ENCODE measurements around the gene RALGAPA2.

RALGAPA2 gene

DNA sequence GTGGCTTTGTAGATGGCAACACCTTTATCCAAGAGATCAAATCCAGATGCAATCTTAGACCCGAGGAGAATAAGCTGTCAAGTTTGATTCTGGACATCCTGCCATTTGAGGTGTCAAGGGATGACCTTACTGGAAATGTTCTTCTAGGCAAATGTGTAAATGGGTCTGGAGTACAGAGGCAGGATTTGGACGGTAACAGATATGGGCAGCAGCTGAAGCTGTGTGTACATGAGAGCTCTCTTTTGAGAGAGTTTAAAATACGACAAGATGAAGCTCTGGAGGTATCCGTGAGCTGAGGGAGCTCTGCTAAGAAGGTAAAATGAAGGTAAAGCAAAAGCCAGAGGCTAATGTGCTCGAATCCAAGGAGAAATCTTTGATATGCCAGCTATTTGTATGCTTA lies 56.6 kb downstream of the RALGAPA2 start:
- no peaks in the 10 kb centered on the region for H3K4me1 Mint-ChIP-seq
- H3K9me3 Mint-ChIP-seq: no peaks in the 10 kb centered on the region
- no peak overlapping the region for H3K27ac Mint-ChIP-seq
- H3K27me3 Mint-ChIP-seq: no peaks in the 10 kb centered on the region
- CTCF ChIA-PET: no interaction called here
- no peak overlapping the region for H3K4me3 Mint-ChIP-seq
- H3K36me3 Mint-ChIP-seq: peaks cover 8% of the 10 kb centered on the region
- no peak for DNase-seq

DNA sequence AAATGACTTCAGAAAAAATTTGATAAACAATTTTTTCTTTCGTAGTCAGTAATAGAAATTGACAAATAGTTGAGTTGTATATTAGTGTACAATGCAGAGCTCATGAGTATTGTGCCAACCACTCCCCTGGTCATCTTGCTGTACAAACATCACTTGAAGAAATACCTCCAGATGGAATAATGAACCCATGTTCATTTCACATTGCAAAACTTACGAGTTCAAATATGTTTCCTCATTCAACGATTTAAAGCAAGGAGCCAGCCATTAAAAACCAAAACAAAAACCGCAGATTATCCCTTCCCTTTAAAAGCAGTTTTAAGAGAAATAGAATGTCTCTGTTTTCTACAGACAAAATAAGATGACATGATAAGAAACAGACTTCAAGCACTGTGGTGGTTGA lies 62.5 kb downstream of the RALGAPA2 start:
- CTCF ChIA-PET: no interaction called here
- Mint-ChIP-seq H3K4me3 (no peak overlapping the region), H3K4me1 (no peaks in the 10 kb centered on the region), H3K27ac (no peak overlapping the region), H3K27me3 (no peaks in the 10 kb centered on the region), H3K9me3 (no peaks in the 10 kb centered on the region), H3K36me3 (peaks cover 5% of the 10 kb centered on the region)
- no peak for DNase-seq

DNA sequence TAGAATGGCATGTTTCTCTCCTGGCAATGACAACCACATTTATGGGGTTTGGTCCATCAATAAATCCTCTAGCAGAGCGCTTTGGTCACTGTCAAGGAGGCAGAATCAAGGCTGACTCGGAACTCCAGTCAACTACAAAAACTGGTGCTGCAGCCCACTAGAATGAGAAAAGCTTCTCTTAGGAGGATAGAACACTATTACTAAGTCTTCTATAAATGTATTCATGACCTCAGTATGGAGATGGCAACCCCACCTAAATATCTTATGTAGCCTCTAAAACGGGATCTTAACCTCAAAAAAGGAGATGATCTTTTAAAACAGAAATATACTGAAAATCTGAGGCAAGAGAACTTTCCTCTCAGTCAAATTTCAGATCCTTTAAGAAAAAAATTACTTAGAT lies 68.5 kb downstream of the RALGAPA2 start:
- peaks cover 12% of the 10 kb centered on the region for H3K36me3 Mint-ChIP-seq
- no peaks in the 10 kb centered on the region for H3K4me1 Mint-ChIP-seq
- CTCF ChIA-PET: no interaction called here
- H3K9me3 Mint-ChIP-seq: no peaks in the 10 kb centered on the region
- H3K27me3 Mint-ChIP-seq: no peaks in the 10 kb centered on the region
- no peak overlapping the region for H3K27ac Mint-ChIP-seq
- DNase-seq: no peak
- no peak overlapping the region for H3K4me3 Mint-ChIP-seq

DNA sequence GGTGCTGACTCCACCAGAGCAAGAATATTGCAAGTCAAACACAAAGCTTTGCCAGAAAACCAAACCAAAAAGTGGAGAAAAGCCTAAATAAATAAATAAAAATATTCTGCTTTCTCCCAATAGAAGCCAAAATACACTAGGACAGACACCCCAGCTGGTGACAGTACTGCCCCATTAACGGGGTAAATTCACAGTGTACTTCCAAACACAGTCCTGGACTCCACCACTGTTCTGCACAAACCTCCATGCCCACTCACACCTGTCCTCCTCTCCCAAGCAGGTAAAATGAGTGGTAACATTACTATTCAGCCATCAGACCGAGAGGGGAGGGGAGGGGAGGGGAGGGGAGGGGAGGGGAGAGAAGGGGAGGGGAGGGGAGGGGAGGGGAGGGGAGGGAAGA lies 70.7 kb downstream of the RALGAPA2 start:
- no peak overlapping the region for H3K4me3 Mint-ChIP-seq
- H3K4me1 Mint-ChIP-seq: peaks cover 4% of the 10 kb centered on the region
- DNase-seq: no peak
- no peaks in the 10 kb centered on the region for H3K27me3 Mint-ChIP-seq
- CTCF ChIA-PET: no interaction called here
- H3K27ac Mint-ChIP-seq: no peak overlapping the region
- peaks cover 22% of the 10 kb centered on the region for H3K36me3 Mint-ChIP-seq
- no peaks in the 10 kb centered on the region for H3K9me3 Mint-ChIP-seq

DNA sequence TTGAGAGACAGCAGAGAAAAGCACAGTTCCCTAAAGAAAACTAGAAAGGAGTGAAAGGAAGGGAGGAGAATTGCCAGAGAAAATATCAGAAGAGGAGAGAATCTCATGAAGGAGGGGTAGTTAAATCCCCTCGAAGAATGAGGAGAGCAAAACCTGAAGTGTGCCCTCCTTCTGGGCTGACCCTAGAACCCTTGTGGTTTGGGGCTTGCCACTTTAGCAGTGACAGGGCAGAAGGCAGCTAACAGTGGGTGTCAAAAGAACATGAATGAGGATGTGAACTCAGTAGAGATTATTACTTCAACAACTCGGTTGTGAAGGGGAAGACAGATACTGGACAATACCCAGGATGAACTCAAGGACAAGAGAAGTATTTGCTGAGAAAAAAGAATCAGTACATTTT lies 73.6 kb downstream of the RALGAPA2 start:
- DNase-seq: no peak
- no peak overlapping the region for H3K27ac Mint-ChIP-seq
- CTCF ChIA-PET: no interaction called here

DNA sequence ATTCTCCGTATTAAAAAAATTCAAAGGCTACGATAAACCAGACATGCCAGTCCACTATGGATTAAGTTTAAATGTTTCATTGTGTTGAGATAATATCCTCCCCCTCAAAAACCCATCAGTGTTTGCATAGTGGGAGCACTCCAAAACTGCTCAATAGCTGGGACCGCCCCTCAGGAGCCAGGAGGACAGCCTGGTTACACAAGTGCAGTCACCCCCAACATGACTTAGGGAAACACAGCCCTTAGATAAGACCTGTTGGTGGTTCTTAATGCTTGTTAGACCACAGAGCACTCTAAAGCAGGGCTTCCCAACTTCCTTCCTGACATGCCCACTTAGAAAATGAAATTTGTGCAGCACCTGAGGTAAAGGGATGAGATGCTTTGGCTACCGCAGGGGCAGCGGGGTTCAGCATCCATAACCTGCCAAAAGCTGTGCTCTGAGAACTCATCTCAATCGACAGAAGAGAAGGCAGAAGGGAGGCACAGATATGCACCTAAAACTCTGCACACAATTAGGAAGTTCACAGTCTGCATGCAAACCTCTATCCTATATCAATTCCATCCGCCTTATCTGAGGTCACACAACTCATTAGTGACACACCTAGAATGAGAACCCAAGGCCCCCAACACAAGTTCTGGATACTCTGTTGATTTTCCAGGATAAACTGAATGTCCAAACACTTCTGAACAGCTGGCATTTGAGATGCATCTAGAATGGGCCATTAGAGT lies 74.3 kb downstream of the RALGAPA2 start:
- no peaks in the 10 kb centered on the region for H3K27me3 Mint-ChIP-seq
- H3K27ac Mint-ChIP-seq: no peak overlapping the region
- H3K36me3 Mint-ChIP-seq: peaks cover 42% of the 10 kb centered on the region
- peaks cover 4% of the 10 kb centered on the region for H3K4me1 Mint-ChIP-seq
- CTCF ChIA-PET: no interaction called here
- no peaks in the 10 kb centered on the region for H3K9me3 Mint-ChIP-seq
- no peak for DNase-seq
- H3K4me3 Mint-ChIP-seq: no peak overlapping the region

More for the DNA sequence above, 73.6 kb downstream of the RALGAPA2 start:
- no peaks in the 10 kb centered on the region for H3K9me3 Mint-ChIP-seq
- no peak overlapping the region for H3K4me3 Mint-ChIP-seq
- peaks cover 38% of the 10 kb centered on the region for H3K36me3 Mint-ChIP-seq
- peaks cover 4% of the 10 kb centered on the region for H3K4me1 Mint-ChIP-seq
- no peaks in the 10 kb centered on the region for H3K27me3 Mint-ChIP-seq

DNA sequence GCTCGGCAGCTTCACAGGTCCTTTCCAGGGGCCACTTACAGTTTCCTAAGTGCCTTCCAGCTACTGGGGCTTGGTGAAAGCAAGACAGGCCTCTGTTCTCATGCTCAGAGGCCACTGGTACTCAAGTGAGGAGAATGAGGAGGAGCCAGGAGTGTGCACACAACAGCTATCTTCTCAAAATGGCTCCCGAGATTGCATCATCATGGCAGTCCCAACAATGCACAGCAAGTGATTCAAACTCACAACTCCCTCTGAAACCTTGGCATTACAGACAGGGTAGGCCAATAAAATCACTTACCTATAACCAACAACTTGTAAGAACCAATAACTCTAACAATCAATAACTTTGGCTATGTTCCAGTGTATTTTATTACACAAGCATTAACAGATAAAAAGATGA lies 77.4 kb downstream of the RALGAPA2 start:
- no peak for DNase-seq
- CTCF ChIA-PET: no interaction called here
- Mint-ChIP-seq H3K4me1 (peaks cover 4% of the 10 kb centered on the region), H3K9me3 (no peaks in the 10 kb centered on the region), H3K27ac (no peak overlapping the region), H3K27me3 (no peaks in the 10 kb centered on the region), H3K4me3 (no peak overlapping the region), H3K36me3 (peaks cover 46% of the 10 kb centered on the region)

DNA sequence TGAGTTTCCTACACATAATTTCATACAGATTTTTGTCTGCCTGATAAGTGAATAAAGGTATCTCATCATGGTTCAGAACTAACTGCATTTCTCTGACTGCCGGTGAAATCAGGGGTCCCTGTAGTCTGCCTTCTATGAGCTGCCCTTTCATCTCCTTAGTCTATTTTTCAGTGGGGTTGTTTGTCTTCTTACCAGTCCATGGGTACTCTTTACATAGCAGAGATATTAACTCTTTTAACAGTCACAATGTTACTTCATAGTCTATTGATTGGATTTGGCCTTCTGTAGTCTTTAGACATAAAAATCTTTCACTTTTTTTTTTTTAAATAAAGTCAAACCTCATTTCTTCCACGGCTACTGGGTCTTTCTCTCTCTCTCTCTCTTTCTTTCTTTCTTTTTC lies 79.8 kb downstream of the RALGAPA2 start:
- Mint-ChIP-seq H3K4me3 (no peak overlapping the region), H3K9me3 (no peaks in the 10 kb centered on the region), H3K4me1 (no peaks in the 10 kb centered on the region), H3K27ac (no peak overlapping the region), H3K36me3 (peaks cover 44% of the 10 kb centered on the region), H3K27me3 (no peaks in the 10 kb centered on the region)
- DNase-seq: no peak
- CTCF ChIA-PET: no interaction called here

DNA sequence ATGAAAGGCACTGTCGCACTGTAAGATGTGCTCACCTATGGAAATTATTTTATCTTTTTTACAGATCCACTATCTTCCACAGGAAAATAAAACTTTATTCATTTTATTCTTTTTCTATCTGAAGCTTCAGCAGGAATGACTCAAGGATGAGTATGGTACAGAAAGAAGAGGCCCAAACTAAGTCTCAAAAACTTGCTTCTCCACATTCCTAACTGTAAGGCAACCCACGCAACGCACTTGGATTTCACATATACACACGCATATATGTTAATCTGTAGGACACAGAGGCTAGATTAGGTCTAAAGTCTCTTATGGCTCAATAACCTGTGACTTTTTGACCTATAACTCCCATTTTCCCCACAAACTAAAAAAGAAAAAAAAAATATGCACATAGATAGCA lies 81.9 kb downstream of the RALGAPA2 start:
- Mint-ChIP-seq H3K27ac (no peak overlapping the region), H3K4me1 (no peaks in the 10 kb centered on the region), H3K36me3 (peaks cover 46% of the 10 kb centered on the region), H3K27me3 (no peaks in the 10 kb centered on the region), H3K4me3 (no peak overlapping the region), H3K9me3 (no peaks in the 10 kb centered on the region)
- CTCF ChIA-PET: no interaction called here
- no peak for DNase-seq

DNA sequence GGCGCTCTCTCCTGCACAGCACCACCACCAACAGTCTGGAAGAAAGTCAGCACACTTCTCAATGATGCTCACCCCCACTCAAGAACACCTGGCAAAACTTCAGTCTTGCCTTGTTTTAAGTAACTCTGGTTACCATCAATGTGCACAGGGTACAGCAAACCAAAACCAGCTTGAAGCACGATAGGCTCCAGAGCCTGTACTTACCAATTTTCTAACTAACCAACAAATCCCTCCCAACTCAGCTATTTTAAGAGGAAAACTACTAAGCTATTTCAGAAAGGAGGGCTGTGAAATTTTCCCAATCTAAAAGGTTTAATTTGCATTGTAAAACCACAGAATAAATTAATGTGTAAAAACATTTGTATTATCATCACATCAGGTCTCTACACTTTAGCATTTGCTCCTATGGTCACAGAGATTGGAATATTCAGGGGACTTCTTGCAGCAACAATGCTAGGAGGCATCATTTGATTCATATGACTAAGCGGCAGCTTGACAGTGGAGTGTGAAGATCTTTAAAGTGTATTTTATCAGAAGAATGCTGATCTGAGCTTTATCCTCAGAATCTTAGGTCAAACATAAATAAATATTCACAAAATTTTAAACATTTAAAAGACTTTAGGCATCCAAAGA lies 82.8 kb downstream of the RALGAPA2 start:
- no peak overlapping the region for H3K27ac Mint-ChIP-seq
- no peaks in the 10 kb centered on the region for H3K9me3 Mint-ChIP-seq
- CTCF ChIA-PET: no interaction called here
- H3K27me3 Mint-ChIP-seq: no peaks in the 10 kb centered on the region
- H3K4me1 Mint-ChIP-seq: no peaks in the 10 kb centered on the region
- peaks cover 39% of the 10 kb centered on the region for H3K36me3 Mint-ChIP-seq
- DNase-seq: no peak
- no peak overlapping the region for H3K4me3 Mint-ChIP-seq

DNA sequence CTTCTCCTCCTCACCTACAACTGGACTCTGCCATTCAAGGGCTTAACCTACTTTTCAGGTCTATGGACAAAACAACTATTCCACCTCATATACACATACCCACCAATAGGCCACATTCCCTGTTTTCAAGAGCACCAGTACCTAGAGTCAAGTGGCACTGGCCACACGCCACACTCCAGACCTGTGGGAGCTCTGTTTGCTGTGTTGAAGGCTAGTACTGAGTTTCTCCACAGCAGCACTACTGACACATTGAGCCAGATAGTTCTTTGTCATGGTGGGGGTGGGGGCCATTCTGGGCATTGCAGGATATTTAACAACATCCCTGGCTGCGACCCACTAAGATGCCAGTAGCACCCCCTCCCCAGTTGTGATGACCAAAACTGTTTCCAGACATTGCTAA lies 84.1 kb downstream of the RALGAPA2 start:
- DNase-seq: no peak
- CTCF ChIA-PET: no interaction called here
- Mint-ChIP-seq H3K4me1 (no peaks in the 10 kb centered on the region), H3K27ac (no peak overlapping the region), H3K4me3 (no peak overlapping the region), H3K27me3 (no peaks in the 10 kb centered on the region), H3K36me3 (peaks cover 28% of the 10 kb centered on the region), H3K9me3 (no peaks in the 10 kb centered on the region)

DNA sequence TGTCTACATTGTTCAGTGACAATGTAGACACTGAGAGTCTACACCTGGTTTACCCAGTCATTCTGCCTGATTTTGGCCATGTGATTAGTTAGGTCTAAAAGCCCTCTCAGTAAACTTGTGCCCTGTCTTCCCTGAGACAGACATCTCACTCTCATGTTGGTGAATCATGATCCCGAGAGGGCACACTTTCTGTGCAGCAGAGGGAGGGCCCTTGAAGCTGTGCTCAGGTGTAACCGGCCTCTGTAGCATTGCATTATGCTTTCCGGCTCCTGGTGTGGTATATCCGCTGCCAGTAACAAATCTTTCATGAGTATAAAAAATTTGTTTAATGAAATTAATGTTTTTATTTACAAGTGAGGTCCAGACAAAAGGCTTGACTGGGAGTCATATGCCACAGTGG lies 85.0 kb downstream of the RALGAPA2 start:
- DNase-seq: no peak
- CTCF ChIA-PET: no interaction called here
- peaks cover 28% of the 10 kb centered on the region for H3K36me3 Mint-ChIP-seq
- no peak overlapping the region for H3K27ac Mint-ChIP-seq
- H3K4me1 Mint-ChIP-seq: no peaks in the 10 kb centered on the region
- no peak overlapping the region for H3K4me3 Mint-ChIP-seq
- no peaks in the 10 kb centered on the region for H3K27me3 Mint-ChIP-seq
- H3K9me3 Mint-ChIP-seq: no peaks in the 10 kb centered on the region

DNA sequence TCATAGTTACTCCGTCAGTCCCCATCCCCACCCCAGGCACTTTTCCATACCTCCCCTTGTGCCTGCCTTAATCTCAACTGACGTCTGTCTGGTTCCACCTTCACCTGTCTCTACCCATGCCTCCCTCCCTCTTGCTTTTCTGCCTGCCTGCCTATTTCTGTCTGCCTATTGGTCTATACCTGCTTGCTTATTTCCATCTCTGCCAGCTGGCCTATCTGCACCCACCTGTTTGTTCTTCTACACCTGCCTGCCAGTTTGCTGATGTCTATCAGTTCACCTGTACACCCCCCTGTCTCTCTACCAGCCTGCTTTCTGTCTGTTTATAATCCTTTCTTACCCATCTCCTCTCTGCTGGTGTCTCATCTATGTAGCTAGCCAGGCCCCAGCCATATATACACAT lies 87.5 kb downstream of the RALGAPA2 start:
- CTCF ChIA-PET: no interaction called here
- no peaks in the 10 kb centered on the region for H3K27me3 Mint-ChIP-seq
- H3K27ac Mint-ChIP-seq: no peak overlapping the region
- no peaks in the 10 kb centered on the region for H3K9me3 Mint-ChIP-seq
- H3K4me3 Mint-ChIP-seq: no peak overlapping the region
- H3K4me1 Mint-ChIP-seq: no peaks in the 10 kb centered on the region
- no peak for DNase-seq
- peaks cover 22% of the 10 kb centered on the region for H3K36me3 Mint-ChIP-seq

DNA sequence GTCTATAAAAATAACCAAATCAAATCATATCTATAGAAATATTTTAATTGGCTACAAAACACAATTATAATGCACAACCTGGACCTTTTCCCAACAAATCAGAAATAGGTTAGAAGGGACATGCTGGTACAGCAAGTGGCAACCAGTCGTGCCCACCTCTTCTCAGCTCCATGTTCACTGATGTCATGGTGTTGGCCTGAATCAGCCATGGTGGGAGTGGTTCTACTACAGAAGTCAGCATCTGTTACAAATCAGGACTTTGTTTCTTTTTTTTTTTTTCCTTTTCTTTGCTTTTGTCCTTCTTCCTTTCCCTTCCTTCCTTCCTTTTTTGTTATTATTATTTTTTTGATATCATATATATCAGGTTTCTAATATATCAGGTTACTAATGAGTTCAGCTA lies 91.2 kb downstream of the RALGAPA2 start:
- DNase-seq: no peak
- H3K9me3 Mint-ChIP-seq: no peaks in the 10 kb centered on the region
- CTCF ChIA-PET: no interaction called here
- peaks cover 11% of the 10 kb centered on the region for H3K36me3 Mint-ChIP-seq
- no peak overlapping the region for H3K27ac Mint-ChIP-seq
- no peaks in the 10 kb centered on the region for H3K27me3 Mint-ChIP-seq
- H3K4me3 Mint-ChIP-seq: no peak overlapping the region
- H3K4me1 Mint-ChIP-seq: no peaks in the 10 kb centered on the region

DNA sequence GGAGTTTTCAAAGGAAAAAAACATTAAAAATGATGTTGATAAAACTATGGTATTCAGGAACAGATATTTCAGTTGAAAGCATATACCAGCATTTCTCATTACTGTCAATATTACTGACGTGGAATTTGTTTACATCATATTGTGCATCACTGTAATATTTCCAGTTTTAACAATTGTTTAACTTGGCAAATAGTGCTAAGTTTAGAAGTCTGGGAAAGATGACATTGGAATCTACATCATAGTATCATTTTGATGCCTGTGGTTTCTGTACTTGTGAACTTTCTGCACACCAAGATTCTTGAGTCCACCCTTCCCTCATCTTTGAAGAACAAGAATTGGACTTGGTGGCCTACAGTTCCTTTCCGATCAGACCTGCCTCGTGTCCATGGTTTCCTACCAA lies 98.1 kb downstream of the RALGAPA2 start:
- H3K4me1 Mint-ChIP-seq: no peaks in the 10 kb centered on the region
- peaks cover 16% of the 10 kb centered on the region for H3K36me3 Mint-ChIP-seq
- H3K9me3 Mint-ChIP-seq: no peaks in the 10 kb centered on the region
- no peak overlapping the region for H3K4me3 Mint-ChIP-seq
- H3K27ac Mint-ChIP-seq: no peak overlapping the region
- no peaks in the 10 kb centered on the region for H3K27me3 Mint-ChIP-seq
- CTCF ChIA-PET: no interaction called here
- no peak for DNase-seq
